ENCODE results near the gene CCHCR1. TPM values are rescaled to one million over a fixed set of nuclear protein-coding genes. Genes with fewer than 3 reads are reported as not detected.

Gene CCHCR1
- total and polyA plus RNA-seq, 2 of the 8 experiments (the other 6 are each of a cell fraction or from before 2014, with no cell fraction given), result 20.9 to 38.0 TPM

DNA sequence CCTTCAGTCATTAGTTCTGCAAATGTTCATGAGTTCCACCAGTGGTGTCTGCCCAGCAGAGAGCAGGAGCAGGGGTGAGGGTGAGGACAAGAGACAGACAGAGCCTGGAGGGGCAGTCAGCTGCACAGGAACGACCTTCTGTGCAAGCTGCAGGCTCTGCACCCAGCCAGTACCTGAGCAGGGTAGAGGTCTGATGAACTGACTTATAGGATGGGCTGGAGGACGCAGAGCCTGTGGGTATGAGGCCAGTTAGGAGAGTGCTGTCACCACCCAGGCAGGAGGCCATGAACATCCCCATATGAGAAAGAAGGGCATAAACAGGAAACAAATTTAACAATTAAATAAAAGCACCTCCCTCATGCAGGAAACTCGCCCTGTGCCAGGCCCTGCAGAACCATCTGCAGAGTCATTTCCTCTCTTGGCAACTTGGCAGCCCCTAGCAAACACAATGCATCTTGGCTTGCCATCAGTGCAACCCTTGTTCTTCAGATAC is 63.2 kb downstream of the CCHCR1 start (continued):
- TF ChIP-seq HDAC2 (IDR thresholded peaks at IDR 0.05; ENCODE audit: borderline replicate concordance in 1 of 2, low read depth in 2 of 2, low read length in 2 of 2) (no peak), ASH2L (IDR thresholded peaks at IDR 0.05; ENCODE audit: low read length) (no peak)
